HG03558 (cell line): ENCODE measurements around the gene TEKT5.
"Not testable (repeated sequence)": the region's sequence is repeated elsewhere in the genome, so short reads cannot be mapped to it uniquely, and the experiment has no call there.

Experiments
- ATAC-seq: cut with Tn5 transposase; IDR thresholded peaks from one replicate; pipeline ENCODE4 v1.9.1; 2021; ENCODE audit warnings: moderate number of reproducible peaks; ENCODE audit not compliant: unreplicated experiment; ENCODE audit errors: extremely low read depth

TEKT5 gene

GRCh38 chr16:10688291-10688690 lies 6.4 kb downstream of the TEKT5 start:
- no peak for ATAC-seq

GRCh38 chr16:10685709-10686108 lies 9.0 kb downstream of the TEKT5 start:
- no peak for ATAC-seq

- ATAC-seq, result no peak
Measured at GRCh38 chr16:10684511-10685151, 10.1 kb downstream of the TEKT5 start.

- no peak for ATAC-seq
Measured at GRCh38 chr16:10683170-10683569, 11.6 kb downstream of the TEKT5 start.

GRCh38 chr16:10682604-10683003 lies 12.1 kb downstream of the TEKT5 start:
- ATAC-seq, result no peak

GRCh38 chr16:10681310-10682308 lies 13.1 kb downstream of the TEKT5 start:
- no peak for ATAC-seq

- ATAC-seq, result no peak
Measured at GRCh38 chr16:10679921-10680320, 14.8 kb downstream of the TEKT5 start.

- ATAC-seq, result not testable (repeated sequence)
Measured at GRCh38 chr16:10679441-10679840, 15.3 kb downstream of the TEKT5 start.

- no peak for ATAC-seq
Measured at GRCh38 chr16:10678655-10679054, 16.1 kb downstream of the TEKT5 start.

GRCh38 chr16:10676284-10676683 lies 18.4 kb downstream of the TEKT5 start:
- no peak for ATAC-seq

GRCh38 chr16:10675861-10676260 lies 18.9 kb downstream of the TEKT5 start:
- no peak for ATAC-seq

- no peak for ATAC-seq
Measured at GRCh38 chr16:10675216-10675615, 19.5 kb downstream of the TEKT5 start.

GRCh38 chr16:10671729-10672128 lies 23.0 kb downstream of the TEKT5 start:
- ATAC-seq, result no peak

GRCh38 chr16:10669791-10670190 lies 24.9 kb downstream of the TEKT5 start:
- no peak for ATAC-seq

GRCh38 chr16:10668322-10669045 lies 26.2 kb downstream of the TEKT5 start:
- ATAC-seq, result no peak

- no peak for ATAC-seq
Measured at GRCh38 chr16:10667239-10667638, 27.5 kb downstream of the TEKT5 start.

GRCh38 chr16:10666291-10666690 lies 28.4 kb downstream of the TEKT5 start:
- ATAC-seq, result no peak

GRCh38 chr16:10665166-10665565 lies 29.6 kb downstream of the TEKT5 start:
- ATAC-seq, result no peak

- ATAC-seq, result no peak
Measured at GRCh38 chr16:10664720-10665126, 30.0 kb downstream of the TEKT5 start.

GRCh38 chr16:10663744-10664143 lies 31.0 kb downstream of the TEKT5 start:
- ATAC-seq, result no peak

- ATAC-seq, result no peak
Measured at GRCh38 chr16:10663146-10663545, 31.6 kb downstream of the TEKT5 start.
